KG1 (cell line): ENCODE measurements around the gene MAST4.

Experiments
- DNase-seq: peaks from one replicate; lab custom pipeline; 2025; lab: John Stamatoyannopoulos, UW

Gene MAST4

GRCh38 chr5:66909364-66909763, 313.2 kb downstream of the MAST4 start:
- no peak for DNase-seq

- DNase-seq = no peak
Observed at GRCh38 chr5:66912787-66913186, 316.6 kb downstream of the MAST4 start.

GRCh38 chr5:66915531-66915930, 319.3 kb downstream of the MAST4 start:
- no peak for DNase-seq

- DNase-seq = no peak
Observed at GRCh38 chr5:66922881-66923280, 326.7 kb downstream of the MAST4 start.

- no peak for DNase-seq
Observed at GRCh38 chr5:66923457-66923856, 327.3 kb downstream of the MAST4 start.

GRCh38 chr5:66923922-66924321, 327.7 kb downstream of the MAST4 start:
- DNase-seq = no peak

- DNase-seq = no peak
Observed at GRCh38 chr5:66927140-66927539, 330.9 kb downstream of the MAST4 start.

GRCh38 chr5:66929281-66929680, 333.1 kb downstream of the MAST4 start:
- DNase-seq = no peak

GRCh38 chr5:66929995-66930394, 333.8 kb downstream of the MAST4 start:
- no peak for DNase-seq

GRCh38 chr5:66931651-66932050, 335.5 kb downstream of the MAST4 start:
- DNase-seq = no peak

- no peak for DNase-seq
Observed at GRCh38 chr5:66932457-66932856, 336.3 kb downstream of the MAST4 start.

- no peak for DNase-seq
Observed at GRCh38 chr5:66933066-66933465, 336.9 kb downstream of the MAST4 start.

GRCh38 chr5:66939094-66939493, 342.9 kb downstream of the MAST4 start:
- DNase-seq = no peak

- DNase-seq = no peak
Observed at GRCh38 chr5:66945389-66946349, 349.5 kb downstream of the MAST4 start.

GRCh38 chr5:66947458-66947857, 351.3 kb downstream of the MAST4 start:
- DNase-seq = no peak

- DNase-seq = no peak
Observed at GRCh38 chr5:66949066-66949465, 352.9 kb downstream of the MAST4 start.

- DNase-seq = no peak
Observed at GRCh38 chr5:66952153-66952552, 356.0 kb downstream of the MAST4 start.

GRCh38 chr5:66956439-66956838, 360.2 kb downstream of the MAST4 start:
- DNase-seq = no peak

- DNase-seq = no peak
Observed at GRCh38 chr5:66958201-66958979, 362.2 kb downstream of the MAST4 start.

GRCh38 chr5:66958980-66959641, 362.9 kb downstream of the MAST4 start:
- DNase-seq = no peak

- DNase-seq = no peak
Observed at GRCh38 chr5:66959653-66960052, 363.5 kb downstream of the MAST4 start.

- DNase-seq = no peak
Observed at GRCh38 chr5:66960369-66961137, 364.4 kb downstream of the MAST4 start.
